Endothelial cell (in vitro differentiated cells): Measurements from ENCODE around the gene TTC19. TPM values are rescaled to one million over a fixed set of nuclear protein-coding genes. Genes with fewer than 3 reads are reported as not detected.
A peak's percentile ranks its signal among the peaks of the same experiment; 100 is the strongest.

Experiments
- DNase-seq: peaks from one replicate; pipeline ENCODE4 v3.0.0; 2021; ENCODE audit warnings: low spot score
- H3K27ac Mint-ChIP-seq: one replicate; pipeline ENCODE4 v1.8.0; 2021; ENCODE audit warnings: mixed read lengths, inconsistent platforms; ENCODE audit not compliant: unreplicated experiment
- H3K27me3 Mint-ChIP-seq: one replicate; pipeline ENCODE4 v1.8.0; 2021; ENCODE audit warnings: mild to moderate bottlenecking, moderate library complexity, mixed read lengths, inconsistent platforms; ENCODE audit not compliant: unreplicated experiment
- H3K36me3 Mint-ChIP-seq: one replicate; pipeline ENCODE4 v1.8.0; 2021; ENCODE audit warnings: mild to moderate bottlenecking, low read depth, mixed read lengths, inconsistent platforms; ENCODE audit not compliant: unreplicated experiment
- H3K4me1 Mint-ChIP-seq: one replicate; pipeline ENCODE4 v1.8.0; 2021; ENCODE audit warnings: mild to moderate bottlenecking, mixed read lengths, inconsistent platforms; ENCODE audit not compliant: unreplicated experiment
- H3K4me3 Mint-ChIP-seq: one replicate; pipeline ENCODE4 v1.8.0; 2021; ENCODE audit warnings: mild to moderate bottlenecking, mixed read lengths, inconsistent platforms; ENCODE audit not compliant: unreplicated experiment
- H3K9me3 Mint-ChIP-seq: one replicate; pipeline ENCODE4 v1.8.0; 2021; ENCODE audit warnings: mixed read lengths, inconsistent platforms; ENCODE audit not compliant: unreplicated experiment
- total RNA-seq: library from RNA; stranded (reverse); fragmentation: NEBNext Ultra II Directional; extraction: Animal tissue kit (Norgen Biotek cat#: 25700); gene quantifications from one replicate; pipeline ENCODE4 v1.2.1, GENCODE V29; 2021; ENCODE audit not compliant: unreplicated experiment
- TF ChIP-seq, protein P1 (sequence below): fragments of 200-600 bp; sonication (generic); IDR thresholded peaks from one replicate; pipeline ENCODE4 v1.5.0; 2021; ENCODE audit warnings: antibody characterized with exemption; ENCODE audit not compliant: unreplicated experiment

TTC19 gene
- total RNA-seq, 1 donor from 2014 or later: 29.6 TPM

- no peak for DNase-seq
- H3K9me3 Mint-ChIP-seq: no peaks in the 10 kb centered on the region
- no peak overlapping the region for H3K4me3 Mint-ChIP-seq
- no peak overlapping the region for H3K27ac Mint-ChIP-seq
- TF ChIP-seq, protein P1, sequence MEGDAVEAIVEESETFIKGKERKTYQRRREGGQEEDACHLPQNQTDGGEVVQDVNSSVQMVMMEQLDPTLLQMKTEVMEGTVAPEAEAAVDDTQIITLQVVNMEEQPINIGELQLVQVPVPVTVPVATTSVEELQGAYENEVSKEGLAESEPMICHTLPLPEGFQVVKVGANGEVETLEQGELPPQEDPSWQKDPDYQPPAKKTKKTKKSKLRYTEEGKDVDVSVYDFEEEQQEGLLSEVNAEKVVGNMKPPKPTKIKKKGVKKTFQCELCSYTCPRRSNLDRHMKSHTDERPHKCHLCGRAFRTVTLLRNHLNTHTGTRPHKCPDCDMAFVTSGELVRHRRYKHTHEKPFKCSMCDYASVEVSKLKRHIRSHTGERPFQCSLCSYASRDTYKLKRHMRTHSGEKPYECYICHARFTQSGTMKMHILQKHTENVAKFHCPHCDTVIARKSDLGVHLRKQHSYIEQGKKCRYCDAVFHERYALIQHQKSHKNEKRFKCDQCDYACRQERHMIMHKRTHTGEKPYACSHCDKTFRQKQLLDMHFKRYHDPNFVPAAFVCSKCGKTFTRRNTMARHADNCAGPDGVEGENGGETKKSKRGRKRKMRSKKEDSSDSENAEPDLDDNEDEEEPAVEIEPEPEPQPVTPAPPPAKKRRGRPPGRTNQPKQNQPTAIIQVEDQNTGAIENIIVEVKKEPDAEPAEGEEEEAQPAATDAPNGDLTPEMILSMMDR: no peak
- peaks cover 28% of the 10 kb centered on the region for H3K4me1 Mint-ChIP-seq
- no peaks in the 10 kb centered on the region for H3K36me3 Mint-ChIP-seq
- peaks cover 8% of the 10 kb centered on the region for H3K27me3 Mint-ChIP-seq
These were observed 30.2 kb upstream of the TTC19 start for GRCh38 chr17:15969463-15969862.

DNA sequence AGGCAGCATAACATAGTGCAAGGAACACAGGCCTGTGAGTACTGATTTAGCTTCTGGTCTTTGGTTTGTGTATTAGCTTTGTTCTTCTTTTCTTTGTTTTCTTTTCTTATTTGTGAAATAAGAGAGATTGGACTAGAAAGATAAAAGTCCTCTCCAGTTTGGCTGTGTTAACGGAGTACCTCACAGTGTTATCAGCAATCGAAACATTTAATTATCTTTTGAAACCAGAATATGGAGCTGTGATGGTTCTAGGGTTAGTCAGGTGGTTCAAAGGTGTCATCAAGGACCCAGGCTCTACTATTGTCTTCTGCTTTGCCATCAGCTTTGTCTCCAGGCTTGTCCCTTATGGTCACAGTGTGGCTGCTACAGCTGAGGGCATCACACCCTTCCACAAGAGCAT lies 29.1 kb upstream of the TTC19 start:
- H3K4me3 Mint-ChIP-seq: no peak overlapping the region
- peaks cover 24% of the 10 kb centered on the region for H3K4me1 Mint-ChIP-seq

DNA sequence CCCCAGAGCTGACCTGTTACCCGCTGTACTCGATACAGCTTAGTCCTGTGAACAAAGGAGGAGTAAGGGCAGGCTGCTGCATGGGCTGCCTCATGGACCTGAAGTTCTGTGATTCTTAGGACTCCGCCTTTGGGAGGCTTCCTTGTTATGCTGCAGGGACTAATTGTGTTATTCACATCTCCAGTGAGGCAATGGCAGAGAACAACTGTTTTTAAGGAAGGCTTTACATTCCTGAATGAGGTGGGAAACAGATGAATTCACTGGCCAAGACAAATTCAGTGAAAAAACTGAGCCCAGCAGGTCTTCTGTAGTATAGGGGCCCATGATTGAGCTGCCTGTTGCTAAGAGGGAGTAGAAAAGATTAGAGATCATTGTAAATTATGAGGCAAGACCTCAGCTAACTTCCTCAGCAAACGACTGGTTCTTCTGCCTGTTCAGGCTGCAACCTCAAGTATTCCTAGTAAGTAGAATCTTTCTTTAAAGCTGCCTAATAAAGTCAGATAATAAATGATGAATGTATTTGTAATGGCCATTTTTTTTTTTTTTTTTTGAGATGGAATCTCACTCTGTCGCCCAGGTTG lies 28.4 kb upstream of the TTC19 start:
- peaks cover 18% of the 10 kb centered on the region for H3K4me1 Mint-ChIP-seq
- no peak overlapping the region for H3K4me3 Mint-ChIP-seq
- H3K27me3 Mint-ChIP-seq: peaks cover 8% of the 10 kb centered on the region
- DNase-seq: no peak
- H3K27ac Mint-ChIP-seq: no peak overlapping the region
- no peaks in the 10 kb centered on the region for H3K36me3 Mint-ChIP-seq
- H3K9me3 Mint-ChIP-seq: no peaks in the 10 kb centered on the region
- TF ChIP-seq, protein P1: no peak

More for the DNA sequence above, 29.1 kb upstream of the TTC19 start:
- Mint-ChIP-seq H3K27ac (no peak overlapping the region), H3K27me3 (peaks cover 8% of the 10 kb centered on the region), H3K9me3 (no peaks in the 10 kb centered on the region), H3K36me3 (no peaks in the 10 kb centered on the region)
- TF ChIP-seq, protein P1: no peak
- DNase-seq: no peak

DNA sequence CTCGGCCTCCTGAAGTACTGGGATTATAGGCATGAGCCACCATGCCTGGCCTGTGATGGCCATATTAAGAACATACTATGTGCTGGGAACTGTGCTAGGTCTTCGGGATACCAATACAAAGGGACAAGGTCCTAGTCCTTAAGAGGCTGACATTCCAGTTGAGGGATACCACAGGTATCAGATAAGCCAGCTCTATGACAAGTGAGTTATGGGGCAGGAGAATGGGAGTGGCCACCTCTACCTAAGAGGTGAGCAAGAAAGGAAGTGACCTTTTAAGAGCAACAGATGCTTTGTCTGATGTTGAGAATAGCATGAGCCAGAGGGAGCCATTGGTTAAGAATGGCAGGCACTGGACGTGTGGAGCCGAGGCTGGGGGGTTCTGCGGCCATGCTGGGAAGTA lies 27.7 kb upstream of the TTC19 start:
- Mint-ChIP-seq H3K27ac (no peak overlapping the region), H3K36me3 (peaks cover 2% of the 10 kb centered on the region), H3K9me3 (no peaks in the 10 kb centered on the region), H3K4me1 (peaks cover 11% of the 10 kb centered on the region), H3K4me3 (peak overlapping the region; percentile 34), H3K27me3 (peaks cover 8% of the 10 kb centered on the region)
- TF ChIP-seq, protein P1: no peak
- no peak for DNase-seq

DNA sequence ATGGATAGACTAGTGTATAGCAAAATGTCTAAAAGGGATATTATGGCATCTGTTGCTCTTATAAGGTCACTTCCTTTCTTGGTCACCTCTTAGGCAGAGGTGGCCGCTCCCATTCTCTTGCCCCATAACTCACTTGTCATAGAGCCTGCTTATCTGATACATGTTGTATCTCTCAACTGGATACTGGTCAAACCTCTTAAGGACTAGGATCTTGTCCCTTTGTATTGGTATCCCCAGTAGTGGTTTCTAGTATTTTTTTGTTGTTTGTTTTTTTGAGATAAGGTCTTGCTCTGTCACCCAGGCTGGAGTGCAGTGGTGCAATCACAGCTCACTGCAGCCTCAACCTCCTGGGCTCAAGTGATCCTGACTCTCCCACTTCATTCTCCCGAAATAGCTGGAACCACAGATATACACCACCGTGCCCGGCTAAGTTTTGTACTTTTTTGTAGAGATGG lies 27.1 kb upstream of the TTC19 start:
- no peak for DNase-seq
- Mint-ChIP-seq H3K4me3 (no peak overlapping the region), H3K4me1 (peaks cover 8% of the 10 kb centered on the region), H3K9me3 (no peaks in the 10 kb centered on the region), H3K27ac (no peak overlapping the region), H3K36me3 (peaks cover 7% of the 10 kb centered on the region), H3K27me3 (peaks cover 6% of the 10 kb centered on the region)
- TF ChIP-seq, protein P1: no peak
